ENCODE data around the gene UGCG. TPM values are rescaled to one million over a fixed set of nuclear protein-coding genes. Genes with fewer than 3 reads are reported as not detected.

Gene UGCG
- total and polyA plus RNA-seq, 2 of the 8 experiments (the other 6 are each of a cell fraction or from before 2014, with no cell fraction given): 14.9 to 34.0 TPM

GRCh38 chr9:111963995-111964394 lies 67.4 kb downstream of the UGCG start:
- Histone ChIP-seq H4K8ac (ENCODE audit: extremely low read depth, insufficient read depth, low read length) (no peak overlapping the region; the same call in 1 of the 2 replicates), H3K14ac (ENCODE audit: insufficient read length) (no peak overlapping the region), H3K4me3 (ENCODE audit: extremely low read depth in 1 of 4, insufficient read depth in 2 of 4, low read depth in 3 of 4, low read length in 4 of 4) (no peak overlapping the region), H3K4ac (replicated peaks; ENCODE audit: insufficient read length, low read depth, low read length) (no peak overlapping the region), H2BK20ac (ENCODE audit: low read length) (no peak overlapping the region), H4K20me1 (replicated peaks in 1 of 2; ENCODE audit: control insufficient read depth in 1 of 2, insufficient read depth in 2 of 2, low read length in 2 of 2) (no peaks in the 10 kb centered on the region), H3K56ac (replicated peaks; ENCODE audit: insufficient read length, low read depth, low read length) (no peak overlapping the region), H3K4me1 (replicated peaks in 1 of 4; ENCODE audit: control insufficient read depth in 3 of 4, insufficient read depth in 4 of 4, low read length in 3 of 4) (no peaks in the 10 kb centered on the region), H4K5ac (ENCODE audit: insufficient read length, low read depth, low read length) (no peak overlapping the region), H3K9ac (replicated peaks in 1 of 4; ENCODE audit: extremely low read depth in 1 of 4, low read depth in 3 of 4, low read length in 3 of 4) (no peak overlapping the region), H3K79me2 (ENCODE audit: control insufficient read depth in 1 of 2, insufficient read depth in 2 of 2, low read length in 2 of 2) (no peaks in the 10 kb centered on the region), H3K23ac (ENCODE audit: insufficient read length) (no peak overlapping the region), H3K4me2 (ENCODE audit: insufficient read depth in 1 of 2, low read depth in 2 of 2, low read length in 2 of 2) (no peak overlapping the region), H3K27me3 (replicated peaks in 1 of 4; ENCODE audit: control insufficient read depth in 3 of 4, extremely low read depth in 1 of 4, insufficient read depth in 3 of 4, low read length in 3 of 4) (no peaks in the 10 kb centered on the region), H2AFZ (ENCODE audit: low read length) (no peak overlapping the region), H3K27ac (ENCODE audit: low read depth, low read length) (no peak overlapping the region), H2BK12ac (ENCODE audit: low read depth, low read length) (no peak overlapping the region), H3K23me2 (ENCODE audit: low read depth, low read length) (no peaks in the 10 kb centered on the region), H2AK5ac (ENCODE audit: low read depth, low read length) (no peak overlapping the region), H2BK120ac (replicated peaks; ENCODE audit: low read depth, low read length) (no peak overlapping the region), H3K9me3 (ENCODE audit: insufficient read depth in 2 of 2, low read depth in 1 of 2, low read length in 1 of 2) (no peaks in the 10 kb centered on the region), H2BK5ac (ENCODE audit: low read depth, low read length) (no peak overlapping the region), H2BK15ac (ENCODE audit: low read length) (no peak overlapping the region), H3K18ac (ENCODE audit: extremely low read depth, low read length) (no peak overlapping the region), H4K91ac (replicated peaks; ENCODE audit: insufficient read length, low read length) (no peak overlapping the region), H3K79me1 (ENCODE audit: low read depth, low read length) (no peaks in the 10 kb centered on the region), H3K36me3 (ENCODE audit: control insufficient read depth in 2 of 4, insufficient read depth in 4 of 4, low read length in 3 of 4) (no peaks in the 10 kb centered on the region; a peak in 1 of 8 replicates)
- WGBS, 2 experiments (ENCODE audit: extremely low coverage in 1 of 2, insufficient coverage in 1 of 2, insufficient read length in 1 of 2, insufficient replicate concordance in 2 of 2, low coverage in 1 of 2, low lambda C conversion rate in 2 of 2, missing lambda C conversion rate in 1 of 2): 87% methylated on average over 2 of the region's 2 CpGs; no CpG with 5 or more reads in 1 of the 2 experiments
- CTCF ChIA-PET (ENCODE audit: partially characterized antibody): interaction anchor here (1.2 to 1.6 kb wide), 2 partner anchors 24 to 197 kb away, joined by 3 to 4 read pairs; no protein-coding TSS in a partner anchor
- DNase-seq (ENCODE audit: low read depth in 1 of 2, low spot score in 2 of 2) (no peak), FAIRE-seq (no peak)
- POLR2A ChIA-PET (ENCODE audit: partially characterized antibody): no interaction called here
- no peak for TF ChIP-seq E2F6 (IDR thresholded peaks at IDR 0.05)
- TF ChIP-seq EP300 (IDR thresholded peaks at IDR 0.05; ENCODE audit: borderline replicate concordance in 1 of 2, low read depth in 2 of 2, low read length in 2 of 2): no peak
- no peak for TF ChIP-seq JUN (IDR thresholded peaks at IDR 0.05; ENCODE audit: low read depth, low read length)
- no peak for TF ChIP-seq EZH2 (IDR thresholded peaks at IDR 0.05; ENCODE audit: low read depth, low read length, severe bottlenecking)
- no peak for TF ChIP-seq YY1 (IDR thresholded peaks at IDR 0.05; ENCODE audit: low read depth, low read length)
- no peak for TF ChIP-seq SIN3A (conservative IDR thresholded peaks at IDR 0.05 in 1 of 2, IDR thresholded peaks at IDR 0.05 in 1 of 2; ENCODE audit: low read depth in 1 of 2, low read length in 2 of 2)
- TF ChIP-seq SIX5 (IDR thresholded peaks at IDR 0.05; ENCODE audit: low read depth, low read length): no peak
- TF ChIP-seq SP1 (IDR thresholded peaks at IDR 0.05; ENCODE audit: low read depth, low read length): no peak
- no peak for TF ChIP-seq RFX5 (IDR thresholded peaks at IDR 0.05; ENCODE audit: borderline replicate concordance, low read depth, low read length)
- TF ChIP-seq FOSL1 (IDR thresholded peaks at IDR 0.05; ENCODE audit: insufficient read depth, low read depth, low read length): no peak
- TF ChIP-seq CTCF (IDR thresholded peaks at IDR 0.05; ENCODE audit: control extremely low read depth in 1 of 3, insufficient read depth in 1 of 3, low read depth in 1 of 3, low read length in 3 of 3): no peak

Measured in H1 (cell line).